GM12873 (cell line): ENCODE results near the gene MTERF1.
A peak's percentile ranks its signal among the peaks of the same experiment; 100 is the strongest.

Source experiments
- CTCF ChIP-seq: IDR thresholded peaks from 2 replicates; pipeline ENCODE4 v1.5.1; 2012; ENCODE audit warnings: low read depth, mild to moderate bottlenecking, moderate library complexity, low read length, control low read depth; ENCODE audit not compliant: insufficient read depth; ENCODE audit errors: missing control alignments

Gene MTERF1

DNA sequence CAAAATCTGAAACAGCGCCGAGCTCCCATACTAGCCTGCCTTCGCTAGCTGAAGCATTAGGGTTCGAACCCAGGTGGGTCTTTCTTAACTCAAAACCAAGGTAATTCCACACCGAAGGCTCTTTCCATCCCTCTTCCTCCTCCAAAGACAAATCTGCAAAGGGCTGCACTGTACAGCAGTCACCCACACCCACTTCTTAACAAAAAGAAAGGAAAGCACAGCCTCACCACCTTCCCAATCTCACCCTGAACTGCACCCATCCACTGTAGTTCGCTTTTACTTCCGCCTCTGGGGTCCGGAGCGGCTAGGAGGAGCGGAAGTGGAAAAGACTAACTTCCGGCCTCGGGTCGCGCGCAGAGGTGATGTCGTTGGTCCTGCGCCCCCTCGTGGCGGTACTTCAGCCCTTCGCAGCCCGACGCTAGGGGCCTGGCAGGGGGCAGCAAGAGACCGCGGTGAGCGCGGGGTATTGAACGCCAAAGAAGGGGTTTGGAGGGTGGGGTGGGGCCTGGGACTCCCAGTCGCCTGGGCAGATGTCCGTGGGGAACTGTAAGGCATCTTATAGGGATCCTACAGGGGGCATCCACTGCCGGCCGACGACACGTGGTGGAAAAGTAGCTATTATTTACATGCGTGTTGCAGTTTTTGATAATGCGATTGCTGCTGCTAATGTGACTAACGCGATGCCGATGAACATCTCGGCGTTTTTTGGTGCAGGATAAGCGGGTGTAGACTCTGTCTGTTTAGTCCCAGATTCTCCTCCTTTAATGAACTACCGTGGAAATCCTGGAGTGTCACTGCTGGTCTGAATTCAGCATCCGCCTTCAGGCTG, at the start of gene MTERF1:
Gene MTERF1 (minus strand): TSS at position 290 of the 829 bp plus-strand sequence. CDS start 619 bp downstream, outside the sequence.
- peak; percentile 90 for TF ChIP-seq CTCF

GRCh38 chr7:91929463-91929862, 49.0 kb upstream of the MTERF1 start:
- no peak for TF ChIP-seq CTCF

DNA sequence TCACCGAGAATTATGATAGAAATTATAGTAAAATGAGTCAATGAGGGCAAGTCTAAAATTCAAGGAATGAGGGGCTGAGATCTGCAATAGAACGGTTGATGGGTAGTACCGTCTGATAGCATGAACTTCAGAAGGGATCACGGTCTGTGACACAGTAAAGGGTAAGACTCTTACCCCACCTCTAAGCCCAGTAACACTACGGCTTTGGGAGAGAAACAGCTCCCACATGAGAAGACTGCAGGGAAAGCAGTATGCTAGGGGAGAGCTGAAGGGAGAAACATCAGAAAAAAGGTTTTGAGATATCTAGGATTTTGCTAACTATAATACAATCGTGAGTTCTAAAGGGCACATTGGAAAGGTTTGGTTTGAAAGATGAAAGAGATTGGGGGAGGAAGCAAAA, 47.4 kb upstream of the MTERF1 start:
- no peak for TF ChIP-seq CTCF

DNA sequence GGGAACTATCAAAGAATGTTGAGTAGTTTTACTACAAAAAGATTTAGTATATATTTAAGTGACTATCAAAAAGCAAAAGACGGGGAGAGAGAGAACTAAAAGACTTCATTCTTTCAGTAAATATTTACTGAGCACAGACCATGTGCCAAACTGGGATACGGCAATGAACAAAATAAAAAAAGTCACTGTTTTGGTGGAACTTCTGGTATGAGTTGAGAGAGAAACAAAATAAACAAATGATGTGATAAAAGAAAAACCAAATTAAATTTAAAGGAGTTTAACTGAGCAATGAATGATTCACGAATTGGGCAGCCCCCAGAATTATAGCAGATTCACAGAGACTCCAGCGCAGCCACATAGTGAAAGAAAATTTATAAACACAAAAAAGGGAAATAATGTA, 42.4 kb upstream of the MTERF1 start:
- TF ChIP-seq CTCF: no peak

- TF ChIP-seq CTCF: no peak
Observed at GRCh38 chr7:91918356-91918755, 37.9 kb upstream of the MTERF1 start.

DNA sequence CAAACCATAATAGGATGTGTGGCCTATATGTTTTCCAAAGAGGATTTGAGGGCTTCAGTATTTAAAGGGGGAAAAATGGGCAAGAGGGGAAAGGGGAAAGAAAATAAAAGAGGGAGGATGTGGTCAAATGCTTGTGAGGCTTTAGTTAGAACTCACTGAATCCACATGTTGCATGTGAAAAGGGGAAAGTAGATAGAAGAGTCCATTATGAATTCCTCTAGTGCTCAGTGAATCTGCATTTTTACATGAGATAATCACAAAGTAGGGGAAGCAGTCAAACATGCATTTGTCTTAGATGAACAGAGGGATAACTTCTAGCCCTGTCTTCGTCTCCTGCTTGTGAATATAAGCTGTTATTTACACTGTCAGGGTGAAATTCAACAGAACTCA, 35.5 kb upstream of the MTERF1 start:
- TF ChIP-seq CTCF: no peak

GRCh38 chr7:91915401-91916050, 35.0 kb upstream of the MTERF1 start:
- no peak for TF ChIP-seq CTCF
